ENCODE results near the gene ST8SIA6.
"Not testable (repeated sequence)": the region's sequence is repeated elsewhere in the genome, so short reads cannot be mapped to it uniquely, and the experiment has no call there.

ST8SIA6 gene

GRCh38 chr10:17456032-17456548, 1.7 kb upstream of the ST8SIA6 start:
- no peak for DNase-seq

- no peak for DNase-seq
Measured at GRCh38 chr10:17455015-17455520, 673 bp upstream of the ST8SIA6 start.

GRCh38 chr10:17453373-17454091, 863 bp downstream of the ST8SIA6 start:
- peak; percentile 27 to 40 for DNase-seq

- no peak for DNase-seq
Measured at GRCh38 chr10:17453035-17453372, 1.4 kb downstream of the ST8SIA6 start.

GRCh38 chr10:17452060-17452841, 2.1 kb downstream of the ST8SIA6 start:
- DNase-seq = no peak

- no peak for DNase-seq
Measured at GRCh38 chr10:17450024-17450423, 4.4 kb downstream of the ST8SIA6 start.

- no peak for DNase-seq
Measured at GRCh38 chr10:17445400-17445998, 8.9 kb downstream of the ST8SIA6 start.

GRCh38 chr10:17444388-17444714, 10.0 kb downstream of the ST8SIA6 start:
- no peak for DNase-seq

GRCh38 chr10:17443707-17444387, 10.5 kb downstream of the ST8SIA6 start:
- DNase-seq = no peak

GRCh38 chr10:17438583-17438982, 15.8 kb downstream of the ST8SIA6 start:
- DNase-seq = no peak

GRCh38 chr10:17436578-17436977, 17.8 kb downstream of the ST8SIA6 start:
- DNase-seq = not testable (repeated sequence)

GRCh38 chr10:17435953-17436352, 18.4 kb downstream of the ST8SIA6 start:
- DNase-seq = no peak

- no peak for DNase-seq
Measured at GRCh38 chr10:17435187-17435586, 19.2 kb downstream of the ST8SIA6 start.

- DNase-seq = no peak
Measured at GRCh38 chr10:17432723-17433122, 21.7 kb downstream of the ST8SIA6 start.

GRCh38 chr10:17431871-17432311, 22.5 kb downstream of the ST8SIA6 start:
- no peak for DNase-seq

GRCh38 chr10:17430647-17431355, 23.6 kb downstream of the ST8SIA6 start:
- peak; percentile 58 to 59 for DNase-seq

- no peak for DNase-seq
Measured at GRCh38 chr10:17429490-17429889, 24.9 kb downstream of the ST8SIA6 start.

- peak; percentile 37 to 67 for DNase-seq
Measured at GRCh38 chr10:17428351-17429097, 25.9 kb downstream of the ST8SIA6 start.

GRCh38 chr10:17427666-17428350, 26.6 kb downstream of the ST8SIA6 start:
- no peak for DNase-seq

GRCh38 chr10:17427201-17427600, 27.2 kb downstream of the ST8SIA6 start:
- no peak for DNase-seq

GRCh38 chr10:17426263-17426750, 28.1 kb downstream of the ST8SIA6 start:
- DNase-seq = no peak

Measured in stimulated activated CD4-positive, alpha-beta T cell treated with anti-CD3 and anti-CD28 coated beads, Interleukin-4, amount 100 ng/mL, for 4 hours (primary cell).